Retinal pigment epithelial cell (primary cell): ENCODE results near the gene CRACR2A.

ENCODE experiments used
- DNase-seq: peaks from one replicate; pipeline ENCODE4 v3.0.0-alpha.2; 2010; ENCODE audit warnings: low read depth
- H3K4me3 ChIP-seq: 2 replicates; pipeline ENCODE4 v1.5.1; 2011; ENCODE audit warnings: mild to moderate bottlenecking, low read length, control low read depth, moderate library complexity
- CTCF ChIP-seq: conservative IDR thresholded peaks from 2 replicates; pipeline ENCODE4 v1.5.1; 2011; ENCODE audit warnings: low read depth, low read length, control low read depth, inconsistent platforms

The CRACR2A gene

GRCh38 chr12:3622822-3623690 is 129.9 kb downstream of the CRACR2A start:
- no peak overlapping the region for H3K4me3 ChIP-seq
- TF ChIP-seq CTCF: no peak
- DNase-seq: no peak

GRCh38 chr12:3622021-3622821 is 130.7 kb downstream of the CRACR2A start:
- no peak for TF ChIP-seq CTCF
- H3K4me3 ChIP-seq: no peak overlapping the region
- no peak for DNase-seq

- TF ChIP-seq CTCF: no peak
- DNase-seq: no peak
- no peak overlapping the region for H3K4me3 ChIP-seq
Measured at GRCh38 chr12:3620856-3621255, 132.1 kb downstream of the CRACR2A start.

GRCh38 chr12:3617565-3617964 is 135.3 kb downstream of the CRACR2A start:
- no peak for TF ChIP-seq CTCF
- no peak overlapping the region for H3K4me3 ChIP-seq
- DNase-seq: no peak

- no peak for DNase-seq
- H3K4me3 ChIP-seq: no peak overlapping the region
- TF ChIP-seq CTCF: no peak
Measured at GRCh38 chr12:3615862-3616261, 137.0 kb downstream of the CRACR2A start.

GRCh38 chr12:3614806-3615466 is 138.0 kb downstream of the CRACR2A start:
- no peak for DNase-seq
- TF ChIP-seq CTCF: no peak
- H3K4me3 ChIP-seq: no peak overlapping the region
